GM12878 (cell line): Measurements from ENCODE around the gene CCDC87. TPM values are rescaled to one million over a fixed set of nuclear protein-coding genes. Genes with fewer than 3 reads are reported as not detected.
A peak's percentile ranks its signal among the peaks of the same experiment; 100 is the strongest.

Experiments used
- CEBPZ ChIP-seq: fragments of 150-350 bp; IDR thresholded peaks from 2 replicates; pipeline ENCODE4 v1.6.1; 2016; ENCODE audit warnings: low read depth, low read length
- CHD4 ChIP-seq: fragments of 200-600 bp; sonication (generic); IDR thresholded peaks from 2 replicates; pipeline ENCODE4 v1.6.1; 2016; ENCODE audit warnings: mild to moderate bottlenecking
- CREB1 ChIP-seq: IDR thresholded peaks from 2 replicates; pipeline ENCODE4 v1.6.1; 2012; ENCODE audit warnings: low read depth, mild to moderate bottlenecking, inconsistent platforms
- MTA2 ChIP-seq: fragments of 450-650 bp; IDR thresholded peaks from 2 replicates; pipeline ENCODE4 v1.6.1; 2016; ENCODE audit warnings: low read depth, mild to moderate bottlenecking, moderate library complexity
- NFIC ChIP-seq: IDR thresholded peaks from 2 replicates; pipeline ENCODE4 v1.6.1; 2012; ENCODE audit warnings: low read depth, mild to moderate bottlenecking, inconsistent platforms, low read length, moderate library complexity
- NKRF ChIP-seq: fragments of 450-650 bp; conservative IDR thresholded peaks from 2 replicates; pipeline ENCODE4 v1.6.1; 2017; ENCODE audit warnings: mild to moderate bottlenecking, moderate library complexity
- NR2F1 ChIP-seq: fragments of 450-650 bp; conservative IDR thresholded peaks from 2 replicates; pipeline ENCODE4 v1.6.1; 2017; ENCODE audit warnings: mild to moderate bottlenecking
- RELB ChIP-seq: fragments of 450-650 bp; IDR thresholded peaks from 2 replicates; pipeline ENCODE4 v1.6.1; 2017; ENCODE audit warnings: low read depth, mild to moderate bottlenecking, moderate library complexity
- SIN3A ChIP-seq: IDR thresholded peaks from 2 replicates; pipeline ENCODE4 v1.6.1; 2012; ENCODE audit warnings: low read depth, low read length, improper control_type of control experiment
- ZBTB11 ChIP-seq: fragments of 450-650 bp; formaldehyde crosslinking; IDR thresholded peaks from 2 replicates; pipeline ENCODE4 v1.5.0; 2022; ENCODE audit warnings: mild to moderate bottlenecking, missing genetic modification characterization
- ZNF687 ChIP-seq: fragments of 450-650 bp; IDR thresholded peaks from 2 replicates; pipeline ENCODE4 v1.6.1; 2017; ENCODE audit warnings: mild to moderate bottlenecking, moderate library complexity
- polyA plus RNA-seq, 11 experiments: library from polyadenylated mRNA; depleted of rRNA in 4 of 11; unstranded in 6 of 11; stranded (reverse) in 5 of 11; fragments of >200 nt; fragmentation: Nextera tagmentation in 4 of 11; fragmentation: Illumina TruSeq in 1 of 11; extraction: Ambion mirVana in 4 of 11; extraction: Trizol in 1 of 11; gene quantifications; 1 replicate in 1 of 11; 2 replicates in 10 of 11; pipeline versions ENCODE4 v1.2.1 to v1.2.3, GENCODE V29; 2011 to 2016; ENCODE audit warnings: inconsistent platforms in 2 of 11, missing spikeins in 2 of 11, low read depth in 1 of 11
- total RNA-seq, 4 experiments: library from RNA; depleted of rRNA in 3 of 4; stranded (reverse); fragments of >200 nt in 3 of 4; fragmentation: Illumina TruSeq in 1 of 4; extraction: Trizol in 1 of 4; gene quantifications; 2 replicates each; pipeline versions ENCODE4 v1.2.1 to v1.2.3, GENCODE V29; 2013 to 2021

CCDC87 gene
- total and polyA plus RNA-seq, 10 of the 15 experiments (the other 5 are each of a cell fraction or from before 2014, with no cell fraction given): 0.02 to 0.17 (median 0.09) TPM; not detected in 3

GRCh38 chr11:66543263-66544107 is 49.4 kb downstream of the CCDC87 start (continued):
- TF ChIP-seq CHD4 (no peak), ZNF687 (peak; percentile 59; the same call in 1 of the 2 replicates), RELB (no peak), NFIC (no peak), ZBTB11 (CRISPR knock-in tag) (no peak), NR2F1 (no peak), MTA2 (no peak), CEBPZ (no peak), SIN3A (0 out of 2 replicates have a peak, but pooled peaks have one; percentile 43), NKRF (no peak), CREB1 (no peak)
